Measurements from ENCODE around the gene DSEL.

- no peak for TF ChIP-seq CTCF (conservative IDR thresholded peaks at IDR 0.05 in 1 of 2, IDR thresholded peaks at IDR 0.05 in 1 of 2; ENCODE audit: low read depth in 1 of 2, low read length in 2 of 2)
- TF ChIP-seq EZH2 (IDR thresholded peaks at IDR 0.05; ENCODE audit: low read length, missing control alignments) = no peak
Observed at GRCh38 chr18:67468038-67468437, 48.5 kb downstream of the DSEL start.

All from fibroblast of lung (primary cell).